Measurements from ENCODE around the gene SMCO2.

SMCO2 gene

GRCh38 chr12:27499377-27499776 is 52.8 kb downstream of the SMCO2 start:
- TF ChIP-seq ZNF302 (tag by site-specific recombination; IDR thresholded peaks at IDR 0.05; ENCODE audit: low read depth) (no peak), SALL2 (tag by site-specific recombination; IDR thresholded peaks at IDR 0.05; ENCODE audit: borderline replicate concordance) (no peak), ZFP3 (tag by site-specific recombination; IDR thresholded peaks at IDR 0.05; ENCODE audit: low read depth) (no peak)
- H3K9me3 ChIP-seq (ENCODE audit: control insufficient read depth, insufficient read depth, low read depth, low read length): no peaks in the 10 kb centered on the region
- H3K4me3 ChIP-seq (ENCODE audit: low read depth, low read length): no peak overlapping the region
- ChIA-PET CTCF (no interaction called here), POLR2A (no interaction called here)
- H3K36me3 ChIP-seq (ENCODE audit: control insufficient read depth in 2 of 2, insufficient read depth in 1 of 2, low read length in 2 of 2): no peaks in the 10 kb centered on the region
- H3K4me1 ChIP-seq (ENCODE audit: control insufficient read depth, insufficient read depth, low read length): no peaks in the 10 kb centered on the region
- H3K27ac ChIP-seq (ENCODE audit: extremely low read depth, low read depth, low read length): no peak overlapping the region

- H3K36me3 ChIP-seq (ENCODE audit: control insufficient read depth in 2 of 2, insufficient read depth in 1 of 2, low read length in 2 of 2): no peaks in the 10 kb centered on the region
- CTCF ChIA-PET: no interaction called here
- H3K27ac ChIP-seq (ENCODE audit: extremely low read depth, low read depth, low read length): no peak overlapping the region
- H3K9me3 ChIP-seq (ENCODE audit: control insufficient read depth, insufficient read depth, low read depth, low read length): no peaks in the 10 kb centered on the region
- H3K4me1 ChIP-seq (ENCODE audit: control insufficient read depth, insufficient read depth, low read length): no peaks in the 10 kb centered on the region
- POLR2A ChIA-PET: no interaction called here
- no peak for TF ChIP-seq ZNF248 (tag by site-specific recombination; IDR thresholded peaks at IDR 0.05)
- H3K4me3 ChIP-seq (ENCODE audit: low read depth, low read length): no peak overlapping the region
Observed at GRCh38 chr12:27500546-27500945, 54.0 kb downstream of the SMCO2 start.

GRCh38 chr12:27502021-27502435 is 55.5 kb downstream of the SMCO2 start:
- H3K27ac ChIP-seq (ENCODE audit: extremely low read depth, low read depth, low read length): no peak overlapping the region
- CTCF ChIA-PET: interaction anchor here (0.6 kb wide), 1 partner anchor 486 kb away, joined by 6 read pairs; no protein-coding TSS in a partner anchor
- POLR2A ChIA-PET: interaction anchor here (0.6 to 0.9 kb wide), 2 partner anchors 22 to 317 kb away, joined by 4 to 5 read pairs; no protein-coding TSS in a partner anchor
- H3K36me3 ChIP-seq (ENCODE audit: control insufficient read depth in 2 of 2, insufficient read depth in 1 of 2, low read length in 2 of 2): no peaks in the 10 kb centered on the region
- no peak for TF ChIP-seq ZNF24 (tag by site-specific recombination; IDR thresholded peaks at IDR 0.05)
- no peak for TF ChIP-seq ZBTB48 (tag by site-specific recombination; IDR thresholded peaks at IDR 0.05)
- no peak for TF ChIP-seq ZSCAN30 (tag by site-specific recombination; IDR thresholded peaks at IDR 0.05)
- TF ChIP-seq ZNF530 (tag by site-specific recombination; IDR thresholded peaks at IDR 0.05; ENCODE audit: low read depth): no peak
- no peak for TF ChIP-seq ZNF341 (tag by site-specific recombination; IDR thresholded peaks at IDR 0.05; ENCODE audit: low read depth)
- no peak for TF ChIP-seq ZNF146 (tag by site-specific recombination; IDR thresholded peaks at IDR 0.05)
- TF ChIP-seq ZSCAN18 (tag by site-specific recombination; IDR thresholded peaks at IDR 0.05): no peak
- no peak for TF ChIP-seq ZNF175 (tag by site-specific recombination; IDR thresholded peaks at IDR 0.05)
- TF ChIP-seq ZNF514 (tag by site-specific recombination; IDR thresholded peaks at IDR 0.05): no peak
- TF ChIP-seq ZNF660 (tag by site-specific recombination; IDR thresholded peaks at IDR 0.05): no peak
- TF ChIP-seq KLF1 (tag by site-specific recombination; IDR thresholded peaks at IDR 0.05): no peak
- TF ChIP-seq ZFP69B (tag by site-specific recombination; IDR thresholded peaks at IDR 0.05): no peak
- H3K4me3 ChIP-seq (ENCODE audit: low read depth, low read length): no peak overlapping the region
- H3K4me1 ChIP-seq (ENCODE audit: control insufficient read depth, insufficient read depth, low read length): no peaks in the 10 kb centered on the region
- no peaks in the 10 kb centered on the region for H3K9me3 ChIP-seq (ENCODE audit: control insufficient read depth, insufficient read depth, low read depth, low read length)

- CTCF ChIA-PET: interaction anchor here (1.2 kb wide), 1 partner anchor 11 kb away, joined by 3 read pairs; no protein-coding TSS in a partner anchor
Observed at GRCh38 chr12:27504507-27504906, 58.0 kb downstream of the SMCO2 start.

More at GRCh38 chr12:27504507-27504906, 58.0 kb downstream of the SMCO2 start:
- Histone ChIP-seq H3K4me3 (ENCODE audit: low read depth, low read length) (no peak overlapping the region), H3K4me1 (ENCODE audit: control insufficient read depth, insufficient read depth, low read length) (no peaks in the 10 kb centered on the region), H3K9me3 (ENCODE audit: control insufficient read depth, insufficient read depth, low read depth, low read length) (no peaks in the 10 kb centered on the region), H3K27ac (ENCODE audit: extremely low read depth, low read depth, low read length) (no peak overlapping the region), H3K36me3 (ENCODE audit: control insufficient read depth in 2 of 2, insufficient read depth in 1 of 2, low read length in 2 of 2) (no peaks in the 10 kb centered on the region)
- POLR2A ChIA-PET: no interaction called here
- TF ChIP-seq ZNF394 (tag by site-specific recombination; IDR thresholded peaks at IDR 0.05; ENCODE audit: borderline replicate concordance) (no peak), TRIM28 (IDR thresholded peaks at IDR 0.05; ENCODE audit: borderline replicate concordance, low read length) (no peak)

Measured in HEK293 (cell line).